BJ (cell line): Measurements from ENCODE around the gene PICALM. TPM values are rescaled to one million over a fixed set of nuclear protein-coding genes. Genes with fewer than 3 reads are reported as not detected.

Experiments
- CTCF ChIA-PET: fragments of 350-600 bp; formaldehyde crosslinking; extraction: SDS; loops from one replicate; lab custom pipeline; 2021; ENCODE audit warnings: antibody characterized with exemption, inconsistent platforms; lab: Yijun Ruan, JAX
- POLR2A ChIA-PET: fragments of 300-600 bp; sonication (Branson Sonifier 250); formaldehyde crosslinking; extraction: SDS; loops from one replicate; lab custom pipeline; 2021; ENCODE audit warnings: antibody characterized with exemption; lab: Charles Lee
- DNase-seq: peaks from one replicate; pipeline ENCODE4 v3.0.0-alpha.2; 2011; ENCODE audit warnings: low read depth
- H3K27me3 ChIP-seq: 2 replicates; pipeline ENCODE4 v1.6.0; 2011; ENCODE audit warnings: low read length; ENCODE audit not compliant: control insufficient read depth, insufficient read depth
- H3K36me3 ChIP-seq: 2 replicates; pipeline ENCODE4 v1.5.1; 2011; ENCODE audit warnings: low read length; ENCODE audit not compliant: control insufficient read depth, insufficient read depth
- H3K4me3 ChIP-seq: 2 replicates; pipeline ENCODE4 v1.5.1; 2011; ENCODE audit warnings: low read depth, mild to moderate bottlenecking, control low read depth, low read length
- CTCF ChIP-seq: IDR thresholded peaks from 2 replicates; pipeline ENCODE4 v1.5.1; 2011; ENCODE audit warnings: low read depth, mild to moderate bottlenecking, control low read depth, inconsistent platforms, low read length, moderate library complexity; ENCODE audit not compliant: insufficient read depth
- polyA plus RNA-seq: library from polyadenylated mRNA; depleted of rRNA; stranded (reverse); fragments of >200 nt; gene quantifications from 2 replicates; pipeline ENCODE4 v1.2.3, GENCODE V29; 2011

The PICALM gene
- polyA plus RNA-seq, 1 experiment = 215 TPM

GRCh38 chr11:86103808-86104207 is 34.9 kb upstream of the PICALM start:
- no peak for TF ChIP-seq CTCF
- POLR2A ChIA-PET = no interaction called here
- Histone ChIP-seq H3K27me3 (no peaks in the 10 kb centered on the region), H3K36me3 (no peaks in the 10 kb centered on the region), H3K4me3 (no peak overlapping the region)
- CTCF ChIA-PET = interaction anchor here (0.9 kb wide), 1 partner anchor 90 kb away, joined by 4 read pairs; no protein-coding TSS in a partner anchor
- DNase-seq = no peak

GRCh38 chr11:86101941-86102407 is 33.1 kb upstream of the PICALM start:
- Histone ChIP-seq H3K36me3 (no peaks in the 10 kb centered on the region), H3K4me3 (no peak overlapping the region), H3K27me3 (no peaks in the 10 kb centered on the region)
- POLR2A ChIA-PET = no interaction called here
- CTCF ChIA-PET = interaction anchor here (0.6 to 1.4 kb wide), 3 partner anchors 10 to 75 kb away, joined by 3 to 5 read pairs (median 4); no protein-coding TSS in a partner anchor
- no peak for TF ChIP-seq CTCF
- no peak for DNase-seq

GRCh38 chr11:86101493-86101892 is 32.6 kb upstream of the PICALM start:
- CTCF ChIA-PET = interaction anchor here (0.6 to 1.4 kb wide), 3 partner anchors 11 to 74 kb away, joined by 3 to 5 read pairs (median 4); no protein-coding TSS in a partner anchor
- H3K27me3 ChIP-seq = no peaks in the 10 kb centered on the region
- no peak for TF ChIP-seq CTCF
- H3K4me3 ChIP-seq = no peak overlapping the region
- POLR2A ChIA-PET = no interaction called here
- DNase-seq = no peak
- no peaks in the 10 kb centered on the region for H3K36me3 ChIP-seq

GRCh38 chr11:86099874-86100273 is 31.0 kb upstream of the PICALM start:
- DNase-seq = no peak
- ChIA-PET POLR2A (no interaction called here), CTCF (no interaction called here)
- no peaks in the 10 kb centered on the region for H3K36me3 ChIP-seq
- H3K27me3 ChIP-seq = no peaks in the 10 kb centered on the region
- TF ChIP-seq CTCF = no peak
- no peak overlapping the region for H3K4me3 ChIP-seq

- no peak for DNase-seq
- no peak for TF ChIP-seq CTCF
- ChIA-PET CTCF (no interaction called here), POLR2A (no interaction called here)
- Histone ChIP-seq H3K36me3 (no peaks in the 10 kb centered on the region), H3K27me3 (no peaks in the 10 kb centered on the region), H3K4me3 (no peak overlapping the region)
Observed at GRCh38 chr11:86097980-86098379, 29.1 kb upstream of the PICALM start.
